ENCODE data around the gene CDC25A. TPM values are rescaled to one million over a fixed set of nuclear protein-coding genes. Genes with fewer than 3 reads are reported as not detected.

Gene CDC25A
- total and polyA plus RNA-seq, 2 of the 13 experiments (the other 11 are each of a cell fraction or from before 2014, with no cell fraction given), result 7.9 to 45.4 TPM

DNA sequence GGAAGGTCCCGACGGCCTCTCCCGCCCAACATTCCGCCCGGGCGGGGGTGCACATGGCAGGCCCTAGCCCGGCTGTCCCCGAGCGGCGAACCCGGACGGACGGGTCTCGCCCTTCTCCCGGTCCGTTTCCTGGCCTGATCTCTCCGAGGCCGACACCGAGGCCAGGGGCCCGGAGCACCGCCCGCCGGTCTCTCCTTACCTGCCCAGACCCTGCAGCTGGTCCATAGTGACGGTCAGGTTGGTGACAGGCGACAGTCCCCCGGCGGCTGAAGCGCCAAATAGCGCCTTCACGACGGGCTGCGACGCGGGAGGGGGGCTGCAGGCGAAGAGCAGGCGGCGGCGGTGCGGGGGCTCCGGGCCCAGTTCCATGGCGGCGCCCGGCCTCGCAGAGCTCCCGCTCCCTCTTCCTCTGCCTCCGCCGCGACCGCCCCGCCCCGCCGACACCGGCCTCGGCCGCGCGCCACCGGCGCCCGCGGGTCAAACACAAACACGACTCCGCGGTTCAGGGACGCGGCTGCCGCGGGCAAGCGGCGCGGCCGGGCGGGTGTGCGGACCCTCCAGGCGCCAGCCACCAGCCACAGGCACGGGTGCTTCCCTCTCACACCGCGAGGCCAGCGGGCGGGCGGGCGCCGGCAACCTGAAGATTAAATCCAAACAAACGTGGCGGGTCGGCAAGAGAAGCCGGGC, 495 bp downstream of the CDC25A start (continued):
- TF ChIP-seq, protein P1, sequence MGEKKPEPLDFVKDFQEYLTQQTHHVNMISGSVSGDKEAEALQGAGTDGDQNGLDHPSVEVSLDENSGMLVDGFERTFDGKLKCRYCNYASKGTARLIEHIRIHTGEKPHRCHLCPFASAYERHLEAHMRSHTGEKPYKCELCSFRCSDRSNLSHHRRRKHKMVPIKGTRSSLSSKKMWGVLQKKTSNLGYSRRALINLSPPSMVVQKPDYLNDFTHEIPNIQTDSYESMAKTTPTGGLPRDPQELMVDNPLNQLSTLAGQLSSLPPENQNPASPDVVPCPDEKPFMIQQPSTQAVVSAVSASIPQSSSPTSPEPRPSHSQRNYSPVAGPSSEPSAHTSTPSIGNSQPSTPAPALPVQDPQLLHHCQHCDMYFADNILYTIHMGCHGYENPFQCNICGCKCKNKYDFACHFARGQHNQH (CRISPR knock-in tag; IDR thresholded peaks at IDR 0.05), result no peak
- TF ChIP-seq RCOR2 (CRISPR knock-in tag; IDR thresholded peaks at IDR 0.05) (no peak), CREB1 (IDR thresholded peaks at IDR 0.05) (no peak), CREB1 (CRISPR knock-in tag; IDR thresholded peaks at IDR 0.05) (no peak), ZNF589 (CRISPR knock-in tag; conservative IDR thresholded peaks at IDR 0.05) (no peak), KDM3A (CRISPR knock-in tag; IDR thresholded peaks at IDR 0.05; ENCODE audit: low read depth) (no peak), PHF8 (CRISPR knock-in tag; IDR thresholded peaks at IDR 0.05) (peak; percentile 51; the same call in 1 of the 2 replicates), HNF4G (IDR thresholded peaks at IDR 0.05; ENCODE audit: borderline replicate concordance, low read depth, low read length) (no peak), HNF4G (CRISPR knock-in tag; IDR thresholded peaks at IDR 0.05; ENCODE audit: borderline replicate concordance, low read depth) (no peak), NFIB (CRISPR knock-in tag; IDR thresholded peaks at IDR 0.05; ENCODE audit: borderline replicate concordance) (no peak), ZNF558 (CRISPR knock-in tag; IDR thresholded peaks at IDR 0.05; ENCODE audit: borderline replicate concordance) (no peak), ZSCAN31 (CRISPR knock-in tag; IDR thresholded peaks at IDR 0.05; ENCODE audit: low read depth) (peak; percentile 76), NR1H2 (CRISPR knock-in tag; IDR thresholded peaks at IDR 0.05; ENCODE audit: borderline replicate concordance, low read depth) (0 out of 2 replicates have a peak, but pooled peaks have one; percentile 26), SRY (CRISPR knock-in tag; IDR thresholded peaks at IDR 0.05) (peak; percentile 67), U2AF2 (IDR thresholded peaks at IDR 0.05; ENCODE audit: low read depth, low read length) (no peak), YEATS4 (CRISPR knock-in tag; IDR thresholded peaks at IDR 0.05; ENCODE audit: borderline replicate concordance) (peak; percentile 45; the same call in 1 of the 2 replicates), EP300 (IDR thresholded peaks at IDR 0.05; ENCODE audit: low read depth in 2 of 2, low read length in 2 of 2) (no peak), EP300 (CRISPR knock-in tag; IDR thresholded peaks at IDR 0.05; ENCODE audit: borderline replicate concordance) (no peak), AGO2 (optimal IDR thresholded peaks at IDR 0.05; ENCODE audit: low read depth, low read length) (peak; percentile 68)
- TF ChIP-seq, protein P2, sequence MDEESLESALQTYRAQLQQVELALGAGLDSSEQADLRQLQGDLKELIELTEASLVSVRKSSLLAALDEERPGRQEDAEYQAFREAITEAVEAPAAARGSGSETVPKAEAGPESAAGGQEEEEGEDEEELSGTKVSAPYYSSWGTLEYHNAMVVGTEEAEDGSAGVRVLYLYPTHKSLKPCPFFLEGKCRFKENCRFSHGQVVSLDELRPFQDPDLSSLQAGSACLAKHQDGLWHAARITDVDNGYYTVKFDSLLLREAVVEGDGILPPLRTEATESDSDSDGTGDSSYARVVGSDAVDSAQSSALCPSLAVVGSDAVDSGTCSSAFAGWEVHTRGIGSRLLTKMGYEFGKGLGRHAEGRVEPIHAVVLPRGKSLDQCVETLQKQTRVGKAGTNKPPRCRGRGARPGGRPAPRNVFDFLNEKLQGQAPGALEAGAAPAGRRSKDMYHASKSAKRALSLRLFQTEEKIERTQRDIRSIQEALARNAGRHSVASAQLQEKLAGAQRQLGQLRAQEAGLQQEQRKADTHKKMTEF (CRISPR knock-in tag; IDR thresholded peaks at IDR 0.05), result peak; percentile 14; the same call in 1 of the 2 replicates
- TF ChIP-seq, protein P3, sequence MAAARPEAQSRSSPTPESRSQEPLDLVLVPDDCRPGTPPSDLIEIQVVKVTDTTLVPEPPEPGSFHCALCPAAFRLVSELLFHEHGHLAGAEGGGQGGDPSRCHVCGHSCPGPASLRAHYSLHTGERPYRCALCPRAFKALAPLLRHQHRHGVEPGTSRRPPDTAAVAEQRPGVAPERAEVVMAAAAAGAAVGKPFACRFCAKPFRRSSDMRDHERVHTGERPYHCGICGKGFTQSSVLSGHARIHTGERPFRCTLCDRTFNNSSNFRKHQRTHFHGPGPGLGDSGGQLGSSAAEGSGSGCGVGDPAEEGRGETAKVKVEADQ (CRISPR knock-in tag; IDR thresholded peaks at IDR 0.05; ENCODE audit: borderline replicate concordance), result no peak; the same call in 1 of the 2 replicates
- TF ChIP-seq, protein P4, sequence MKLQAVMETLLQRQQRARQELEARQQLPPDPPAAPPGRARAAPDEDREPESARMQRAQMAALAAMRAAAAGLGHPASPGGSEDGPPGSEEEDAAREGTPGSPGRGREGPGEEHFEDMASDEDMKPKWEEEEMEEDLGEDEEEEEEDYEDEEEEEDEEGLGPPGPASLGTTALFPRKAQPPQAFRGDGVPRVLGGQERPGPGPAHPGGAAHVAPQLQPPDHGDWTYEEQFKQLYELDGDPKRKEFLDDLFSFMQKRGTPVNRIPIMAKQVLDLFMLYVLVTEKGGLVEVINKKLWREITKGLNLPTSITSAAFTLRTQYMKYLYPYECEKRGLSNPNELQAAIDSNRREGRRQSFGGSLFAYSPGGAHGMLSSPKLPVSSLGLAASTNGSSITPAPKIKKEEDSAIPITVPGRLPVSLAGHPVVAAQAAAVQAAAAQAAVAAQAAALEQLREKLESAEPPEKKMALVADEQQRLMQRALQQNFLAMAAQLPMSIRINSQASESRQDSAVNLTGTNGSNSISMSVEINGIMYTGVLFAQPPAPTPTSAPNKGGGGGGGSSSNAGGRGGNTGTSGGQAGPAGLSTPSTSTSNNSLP (IDR thresholded peaks at IDR 0.05; ENCODE audit: low read depth, low read length), result no peak
- TF ChIP-seq, protein P5, sequence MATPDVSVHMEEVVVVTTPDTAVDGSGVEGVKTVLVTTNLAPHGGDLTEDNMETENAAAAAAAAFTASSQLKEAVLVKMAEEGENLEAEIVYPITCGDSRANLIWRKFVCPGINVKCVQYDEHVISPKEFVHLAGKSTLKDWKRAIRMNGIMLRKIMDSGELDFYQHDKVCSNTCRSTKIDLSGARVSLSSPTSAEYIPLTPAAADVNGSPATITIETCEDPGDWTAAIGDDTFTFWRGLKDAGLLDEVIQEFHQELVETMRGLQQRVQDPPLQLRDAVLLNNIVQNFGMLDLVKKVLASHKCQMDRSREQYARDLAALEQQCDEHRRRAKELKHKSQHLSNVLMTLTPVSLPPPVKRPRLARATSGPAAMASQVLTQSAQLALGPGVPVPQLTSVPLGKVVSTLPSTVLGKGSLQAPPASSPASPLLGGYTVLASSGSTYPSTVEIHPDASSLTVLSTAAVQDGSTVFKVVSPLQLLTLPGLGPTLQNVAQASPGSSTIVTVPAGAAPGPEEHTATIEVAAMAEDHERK (CRISPR knock-in tag; IDR thresholded peaks at IDR 0.05; ENCODE audit: low read depth), result no peak
